GM21526 (cell line): Measurements from ENCODE around the gene BDKRB2.
"Not testable (repeated sequence)": the region's sequence is repeated elsewhere in the genome, so short reads cannot be mapped to it uniquely, and the experiment has no call there.

Experiments
- ATAC-seq: cut with Tn5 transposase; IDR thresholded peaks from one replicate; pipeline ENCODE4 v1.9.1; 2021; ENCODE audit warnings: moderate library complexity; ENCODE audit not compliant: unreplicated experiment, low FRiP score

Gene BDKRB2

DNA sequence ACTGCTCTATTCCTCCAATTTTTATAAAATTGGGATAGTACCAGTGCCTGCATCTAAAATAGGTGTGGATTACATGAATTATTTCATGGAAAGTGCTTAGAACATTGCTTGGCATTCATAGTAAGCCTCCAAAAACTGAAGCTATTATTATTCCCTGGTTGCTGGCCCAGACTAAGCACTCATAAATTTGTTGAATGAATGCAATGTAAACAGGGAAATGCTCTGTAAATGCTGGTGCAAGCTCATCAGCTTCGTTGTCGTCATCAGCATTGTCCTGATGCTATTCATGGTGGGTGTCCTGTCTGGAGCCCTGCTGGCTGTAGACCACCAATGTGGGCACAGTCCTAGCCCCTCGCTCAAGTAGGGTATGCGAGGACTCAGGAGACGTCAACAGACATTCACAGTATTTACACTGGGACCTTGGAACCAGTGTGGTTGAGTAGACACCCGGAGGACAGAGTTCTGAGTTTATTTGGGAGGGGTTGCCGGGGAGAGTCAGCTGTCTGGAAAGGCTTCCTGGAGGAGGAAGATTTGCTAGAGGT is 16.5 kb downstream of the BDKRB2 start:
- ATAC-seq = no peak

DNA sequence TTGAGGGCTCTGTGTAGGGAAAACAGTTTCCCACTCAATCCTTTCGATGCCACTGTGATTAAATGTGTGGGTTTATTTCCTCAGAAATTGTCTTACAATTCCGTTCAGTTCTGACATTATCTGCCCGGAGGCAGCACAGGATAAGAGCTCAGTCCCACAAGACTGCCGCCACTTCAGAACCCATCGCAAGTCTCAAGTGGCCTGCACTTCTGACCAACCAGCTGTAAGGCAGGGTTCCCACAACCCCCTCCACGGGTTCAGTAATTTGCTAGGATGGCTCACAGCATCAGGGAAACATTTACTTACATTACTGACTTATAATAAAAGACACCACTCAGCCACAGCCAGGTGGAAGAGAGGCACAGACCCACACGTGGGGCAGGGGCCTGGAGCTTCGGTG is 17.2 kb downstream of the BDKRB2 start:
- ATAC-seq = no peak

DNA sequence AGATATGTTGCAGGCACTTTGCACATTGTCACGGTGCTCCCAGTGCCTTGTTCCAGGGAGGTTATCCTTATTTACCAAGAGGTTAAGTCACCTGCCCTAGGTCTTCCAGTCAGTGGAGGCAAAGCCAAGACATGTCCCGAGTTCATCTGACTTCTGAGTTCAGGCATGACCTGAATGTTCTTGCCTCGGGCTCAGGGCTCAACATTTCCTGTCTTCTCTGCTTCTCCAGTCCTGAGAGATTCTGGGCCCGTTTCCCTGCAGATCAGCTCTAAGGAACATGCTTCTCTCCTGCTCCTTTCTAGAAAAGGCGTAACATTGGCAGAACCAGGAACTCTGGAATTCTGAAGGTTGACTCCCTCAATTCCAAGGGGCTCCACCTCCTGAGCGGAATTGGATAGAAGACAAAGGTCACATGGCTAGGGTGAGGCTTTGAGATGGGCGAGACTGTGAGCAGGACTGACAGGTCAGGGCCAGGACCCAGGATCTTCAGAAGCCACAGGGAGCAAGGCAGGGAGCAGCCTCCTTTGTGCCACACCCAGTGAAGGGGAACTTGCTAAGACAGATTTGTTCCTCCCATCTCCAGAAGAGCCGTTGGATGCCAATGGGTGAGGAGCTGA is 19.9 kb downstream of the BDKRB2 start:
- no peak for ATAC-seq

DNA sequence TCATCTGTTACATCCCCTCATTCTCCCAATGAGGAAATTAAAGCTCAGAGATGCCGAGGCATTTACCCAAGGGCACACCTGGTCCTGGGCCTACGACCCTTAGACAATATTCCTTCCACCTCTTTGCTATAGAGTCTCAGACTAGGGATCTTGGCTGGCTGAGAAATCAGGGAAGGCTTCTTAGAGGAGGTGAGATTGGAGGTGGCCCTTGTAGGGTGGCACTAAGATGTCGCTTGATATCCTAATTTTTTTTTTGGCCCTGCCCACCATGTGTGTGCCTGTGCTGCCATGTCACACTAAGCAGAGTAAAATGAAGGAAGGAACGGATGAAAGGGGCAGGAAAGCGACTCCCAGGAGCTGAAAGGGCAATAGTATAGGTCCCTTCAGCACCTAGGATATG is 20.6 kb downstream of the BDKRB2 start:
- ATAC-seq = no peak

- no peak for ATAC-seq
Measured at GRCh38 chr14:96225745-96226151, 21.1 kb downstream of the BDKRB2 start.

- ATAC-seq = no peak
Measured at GRCh38 chr14:96227428-96227827, 22.8 kb downstream of the BDKRB2 start.

DNA sequence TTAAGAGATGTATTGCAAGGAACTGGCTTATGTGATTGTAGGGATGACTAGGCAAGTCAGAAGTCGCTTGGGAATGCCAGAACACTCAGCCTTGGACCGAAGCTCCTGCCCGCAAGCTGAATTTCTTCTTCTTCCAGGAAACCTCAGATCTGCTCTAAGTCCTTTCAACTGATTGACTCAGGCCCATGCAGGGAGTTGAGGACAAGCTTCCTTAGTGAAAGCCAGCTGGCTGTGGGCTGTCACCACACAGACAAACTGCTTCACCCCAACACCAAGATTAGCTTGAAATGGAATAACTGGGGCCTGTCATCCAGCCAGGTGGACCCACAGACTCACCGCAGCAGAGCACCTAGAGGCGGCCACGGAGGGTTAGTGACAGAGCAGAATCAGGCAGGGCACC is 24.7 kb downstream of the BDKRB2 start:
- ATAC-seq = no peak

GRCh38 chr14:96231056-96231455 is 26.4 kb downstream of the BDKRB2 start:
- no peak for ATAC-seq

DNA sequence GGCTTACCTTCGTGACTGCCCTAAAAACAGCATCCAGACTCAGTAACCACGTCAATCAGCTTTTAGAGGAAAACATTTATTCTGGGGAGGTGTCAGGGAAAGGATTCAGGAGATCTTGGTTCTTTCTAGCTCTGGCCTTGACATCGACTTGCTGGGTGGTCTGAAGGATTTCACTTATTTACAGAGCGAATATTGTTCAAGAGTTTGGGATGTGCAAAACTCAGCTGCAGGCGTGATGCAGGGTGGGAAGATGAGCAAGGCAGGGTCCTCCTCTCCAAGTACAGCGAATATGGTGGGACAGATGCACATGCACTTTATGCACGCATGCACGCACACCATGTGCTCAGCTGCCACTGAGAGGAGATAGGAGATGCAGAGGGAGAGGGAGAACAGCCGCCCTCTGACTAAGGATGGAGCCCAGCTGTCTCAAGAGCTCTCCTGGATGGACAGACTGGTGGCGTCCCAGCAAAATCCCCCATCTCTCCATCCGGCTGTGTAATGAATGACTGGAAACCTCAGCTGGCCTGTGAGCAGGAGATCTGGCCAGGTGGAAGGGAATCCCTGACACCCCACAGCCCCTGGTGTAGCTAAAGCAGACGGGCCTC is 27.0 kb downstream of the BDKRB2 start:
- no peak for ATAC-seq

GRCh38 chr14:96232506-96232905 is 27.9 kb downstream of the BDKRB2 start:
- ATAC-seq = no peak

- no peak for ATAC-seq
Measured at GRCh38 chr14:96233661-96234060, 29.0 kb downstream of the BDKRB2 start.

- no peak for ATAC-seq
Measured at GRCh38 chr14:96235426-96235825, 30.8 kb downstream of the BDKRB2 start.

GRCh38 chr14:96237641-96238040 is 33.0 kb downstream of the BDKRB2 start:
- no peak for ATAC-seq

DNA sequence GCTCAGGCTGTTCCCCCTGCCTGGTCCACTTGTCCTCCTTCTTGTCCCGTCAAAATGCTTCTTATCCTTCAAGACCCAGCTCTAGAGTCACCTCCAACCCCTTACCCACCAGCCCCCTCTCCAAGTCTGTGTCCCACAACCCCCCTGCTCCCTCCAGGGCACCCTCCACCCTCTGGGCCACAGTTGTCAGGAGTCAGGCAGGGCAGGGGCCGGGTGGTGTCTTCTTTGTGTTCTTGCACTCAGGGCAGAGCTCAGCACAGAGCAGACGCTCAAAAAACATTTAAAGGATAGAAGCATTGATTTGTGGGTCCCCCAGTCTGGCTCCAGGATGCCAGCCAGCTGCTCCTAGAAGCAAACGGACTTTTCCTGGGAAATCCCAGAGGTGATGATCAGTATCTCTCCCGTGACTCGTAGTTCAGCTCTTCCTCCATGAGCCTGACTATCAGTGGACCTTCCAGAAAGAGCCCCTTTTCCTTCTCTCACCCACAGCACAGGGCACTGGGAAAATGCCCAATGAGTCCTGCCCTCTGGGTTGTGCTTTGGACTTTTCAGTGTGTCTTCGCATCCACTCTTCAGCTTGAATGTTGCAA is 34.1 kb downstream of the BDKRB2 start:
- ATAC-seq = no peak

- no peak for ATAC-seq
Measured at GRCh38 chr14:96239711-96240141, 35.1 kb downstream of the BDKRB2 start.

DNA sequence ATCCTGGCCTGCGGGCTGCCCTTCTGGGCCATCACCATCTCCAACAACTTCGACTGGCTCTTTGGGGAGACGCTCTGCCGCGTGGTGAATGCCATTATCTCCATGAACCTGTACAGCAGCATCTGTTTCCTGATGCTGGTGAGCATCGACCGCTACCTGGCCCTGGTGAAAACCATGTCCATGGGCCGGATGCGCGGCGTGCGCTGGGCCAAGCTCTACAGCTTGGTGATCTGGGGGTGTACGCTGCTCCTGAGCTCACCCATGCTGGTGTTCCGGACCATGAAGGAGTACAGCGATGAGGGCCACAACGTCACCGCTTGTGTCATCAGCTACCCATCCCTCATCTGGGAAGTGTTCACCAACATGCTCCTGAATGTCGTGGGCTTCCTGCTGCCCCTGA is 36.0 kb downstream of the BDKRB2 start:
- ATAC-seq = no peak

GRCh38 chr14:96242126-96242525 is 37.5 kb downstream of the BDKRB2 start:
- ATAC-seq = no peak

GRCh38 chr14:96243785-96244184 is 39.1 kb downstream of the BDKRB2 start:
- ATAC-seq = no peak

DNA sequence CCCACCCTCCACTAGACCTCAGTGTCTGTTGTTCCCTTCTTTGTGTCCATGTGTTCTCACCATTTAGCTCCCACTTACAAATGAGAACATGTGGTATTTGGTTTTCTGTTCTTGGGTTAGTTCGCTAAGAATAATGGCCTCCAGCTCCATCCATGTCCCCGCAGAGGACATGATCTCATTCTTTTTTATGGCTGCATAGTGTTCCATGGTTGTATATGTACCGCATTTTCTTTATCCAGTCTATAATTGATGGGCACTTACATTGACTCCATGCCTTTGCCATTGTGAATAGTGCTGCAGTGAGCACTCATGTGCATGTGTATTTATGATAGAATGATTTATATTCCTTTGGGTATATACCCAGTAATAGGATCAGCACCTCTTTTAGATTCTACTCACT is 40.4 kb downstream of the BDKRB2 start:
- ATAC-seq = not testable (repeated sequence)

DNA sequence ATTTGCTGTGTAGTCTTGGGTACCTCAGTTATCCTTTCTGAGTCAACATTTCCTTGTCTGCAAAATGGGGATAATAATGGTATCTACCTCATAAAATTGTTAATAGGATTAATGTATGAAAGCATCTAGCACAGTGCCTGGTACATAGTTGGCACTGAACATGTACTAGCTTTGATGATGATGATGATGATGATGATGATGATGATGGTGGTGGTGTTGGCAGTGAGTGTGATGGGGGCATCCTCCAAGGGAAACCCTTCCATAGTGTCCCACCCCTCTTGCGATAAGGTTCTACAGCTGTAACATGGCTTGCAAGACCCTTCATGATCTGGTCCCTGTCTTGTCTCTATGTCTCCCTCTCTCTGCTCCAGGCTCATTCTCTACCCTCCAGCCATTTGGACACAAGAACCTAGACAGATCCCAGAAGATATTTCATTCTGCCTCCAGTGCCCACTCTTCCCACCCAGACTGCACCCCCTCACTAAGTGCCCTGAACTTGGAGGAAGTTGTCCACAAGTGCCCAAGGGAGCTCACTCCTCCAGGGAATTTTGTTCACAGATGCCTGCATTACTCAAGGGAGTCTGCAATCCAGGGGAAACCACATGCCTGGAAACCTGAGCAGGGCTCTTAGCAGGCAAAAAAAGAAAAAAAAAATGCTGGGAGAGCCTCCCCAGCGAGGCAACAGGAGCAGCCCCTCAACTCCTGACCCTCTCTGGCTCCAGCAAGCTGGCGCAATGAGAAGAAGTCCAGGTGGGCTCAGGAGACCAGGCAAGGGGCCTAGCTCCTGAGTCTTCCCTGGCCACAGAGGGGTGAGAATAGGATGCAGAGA is 41.3 kb downstream of the BDKRB2 start:
- ATAC-seq = no peak

DNA sequence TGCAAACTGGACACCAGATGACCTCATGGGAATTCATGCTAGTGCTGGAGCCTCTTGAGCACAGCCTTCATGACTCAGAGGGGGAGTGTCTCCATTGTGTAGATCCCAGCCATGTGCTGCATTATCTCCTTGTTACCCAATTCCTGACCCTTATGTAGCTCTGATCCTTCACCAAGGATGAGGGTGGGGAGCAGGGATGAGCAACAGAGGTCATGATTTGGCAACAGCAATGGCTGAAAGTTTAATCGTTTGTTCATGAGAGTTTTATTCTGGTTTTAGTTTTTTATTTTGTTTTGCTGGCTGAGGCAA is 41.9 kb downstream of the BDKRB2 start:
- no peak for ATAC-seq
